NCI-H2196 treated with DMSO at 0.1 percent for 48 hours (cell line): ENCODE data around the gene TEX2.
A peak's percentile ranks its signal among the peaks of the same experiment; 100 is the strongest.

Source experiments
- DNase-seq: peaks from one replicate; lab custom pipeline; 2025; ENCODE audit not compliant: unreplicated experiment; lab: John Stamatoyannopoulos, UW

The TEX2 gene

GRCh38 chr17:64164596-64165285, 98.3 kb downstream of the TEX2 start:
- no peak for DNase-seq

DNA sequence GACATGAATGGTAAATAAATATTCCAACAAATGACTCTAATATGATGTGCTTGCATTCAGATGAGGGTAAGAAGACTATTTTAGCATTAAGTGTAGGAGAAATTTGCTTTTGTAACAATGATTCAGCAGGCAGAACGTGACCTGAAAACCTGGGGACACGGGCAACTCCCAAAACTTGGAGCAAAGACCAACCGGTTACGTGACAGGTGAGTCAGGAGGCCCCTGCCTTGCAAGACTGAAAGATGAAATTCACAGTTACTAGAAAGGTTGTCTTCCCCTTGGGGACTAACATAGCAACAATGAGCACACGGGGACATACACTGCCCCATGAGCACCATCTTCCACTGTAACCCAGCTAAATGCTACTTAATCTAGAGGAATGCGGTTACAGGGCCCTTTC, 99.6 kb downstream of the TEX2 start:
- DNase-seq = no peak

DNA sequence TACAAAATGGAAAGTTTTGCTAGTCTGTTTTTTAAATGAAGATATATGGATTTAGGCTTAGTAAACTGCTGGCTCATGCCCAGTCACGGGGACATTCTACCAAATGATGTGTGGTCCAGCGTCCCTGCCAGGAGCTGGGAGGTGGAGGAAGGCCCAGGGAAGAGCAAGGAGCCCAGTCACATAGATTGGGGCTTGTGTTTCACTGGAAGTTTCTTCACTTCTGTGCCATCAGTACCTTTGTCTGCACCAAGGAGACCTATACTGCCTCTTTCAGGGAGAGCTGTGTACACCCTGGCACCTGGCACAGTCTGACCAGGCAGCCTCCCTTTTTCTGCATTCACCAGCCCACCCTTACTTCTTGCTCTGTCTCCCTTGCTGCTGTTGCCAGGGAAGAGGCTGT, 100.5 kb downstream of the TEX2 start:
- DNase-seq = no peak

DNA sequence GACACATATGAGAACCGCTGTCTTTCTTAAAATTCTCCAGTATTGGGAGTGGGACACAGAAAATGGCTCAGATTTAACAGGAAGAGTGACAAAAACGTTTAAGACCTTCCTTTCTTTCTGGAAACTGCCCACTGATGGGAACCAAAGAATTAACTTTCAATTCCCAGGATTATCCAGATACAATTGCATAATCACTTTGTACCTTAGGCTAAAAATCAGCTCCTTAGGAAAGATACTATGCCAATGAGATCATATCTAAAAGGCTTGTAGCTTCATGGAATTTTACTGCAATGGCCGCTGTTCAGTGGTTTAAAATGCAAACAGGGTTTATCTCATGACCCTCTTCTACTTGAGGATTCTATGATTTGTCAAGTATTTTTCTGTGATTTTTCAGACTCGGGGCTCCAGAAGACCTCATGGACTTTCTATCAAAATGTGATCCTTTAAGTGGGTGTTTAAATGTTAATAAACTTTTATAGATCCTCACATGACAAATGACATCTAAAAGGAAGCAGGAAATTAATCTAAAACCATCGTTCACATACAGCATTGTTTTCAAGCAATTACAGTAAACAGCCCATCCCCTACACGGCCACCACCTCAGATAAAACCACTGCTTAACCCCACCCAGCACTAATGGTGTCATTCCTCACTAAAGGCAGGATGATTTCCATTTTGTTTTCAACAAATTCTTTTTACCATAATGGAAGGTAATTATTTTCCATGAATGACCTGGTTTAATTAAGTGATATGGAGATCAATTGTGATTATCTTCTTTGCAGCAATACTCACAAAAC, 101.5 kb downstream of the TEX2 start:
- DNase-seq = no peak

DNA sequence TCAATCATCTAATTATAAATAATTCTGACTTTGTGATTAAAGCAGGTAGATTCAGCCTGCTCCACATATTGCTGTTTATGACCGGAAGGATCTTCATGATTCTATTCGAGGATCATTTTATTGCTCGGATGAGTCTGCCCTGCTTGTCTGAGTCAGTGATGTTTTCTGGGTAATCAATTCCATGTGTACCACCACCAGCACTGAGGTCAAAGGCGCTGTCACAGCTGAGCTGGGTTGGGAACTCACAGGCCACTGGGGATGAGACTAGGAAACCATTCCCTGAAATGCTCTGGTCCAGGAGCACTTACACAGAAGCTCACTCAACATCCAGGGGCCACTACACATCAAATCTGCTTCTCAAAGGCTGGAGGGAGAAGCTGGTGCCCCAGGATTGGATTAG, 102.7 kb downstream of the TEX2 start:
- DNase-seq = no peak

- DNase-seq = no peak
Measured at GRCh38 chr17:64158831-64159590, 104.0 kb downstream of the TEX2 start.

GRCh38 chr17:64158406-64158805, 104.7 kb downstream of the TEX2 start:
- no peak for DNase-seq

GRCh38 chr17:64157669-64158180, 105.3 kb downstream of the TEX2 start:
- no peak for DNase-seq

DNA sequence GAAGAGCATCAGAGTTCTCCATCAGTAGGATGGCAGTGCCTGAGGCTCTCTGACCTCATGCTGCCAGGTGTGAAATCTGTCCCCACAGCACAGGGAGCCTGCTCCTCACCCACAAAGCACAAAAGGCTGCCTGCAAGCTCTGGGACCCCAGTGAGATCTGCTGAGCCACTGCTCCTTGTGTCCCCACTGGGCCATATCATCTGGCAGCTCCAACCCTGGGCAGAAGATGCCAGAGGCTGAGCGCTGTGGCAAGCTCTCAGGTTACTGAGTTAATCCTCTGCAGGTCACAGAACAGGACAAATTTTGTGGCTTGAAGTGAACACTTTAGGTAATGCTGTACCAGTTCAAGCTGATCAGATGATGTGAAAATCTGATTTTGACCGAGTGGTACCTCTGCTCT, 106.4 kb downstream of the TEX2 start:
- no peak for DNase-seq

- DNase-seq = peak; percentile 41
Measured at GRCh38 chr17:64155751-64156544, 107.1 kb downstream of the TEX2 start.

- DNase-seq = no peak
Measured at GRCh38 chr17:64155129-64155528, 107.9 kb downstream of the TEX2 start.

DNA sequence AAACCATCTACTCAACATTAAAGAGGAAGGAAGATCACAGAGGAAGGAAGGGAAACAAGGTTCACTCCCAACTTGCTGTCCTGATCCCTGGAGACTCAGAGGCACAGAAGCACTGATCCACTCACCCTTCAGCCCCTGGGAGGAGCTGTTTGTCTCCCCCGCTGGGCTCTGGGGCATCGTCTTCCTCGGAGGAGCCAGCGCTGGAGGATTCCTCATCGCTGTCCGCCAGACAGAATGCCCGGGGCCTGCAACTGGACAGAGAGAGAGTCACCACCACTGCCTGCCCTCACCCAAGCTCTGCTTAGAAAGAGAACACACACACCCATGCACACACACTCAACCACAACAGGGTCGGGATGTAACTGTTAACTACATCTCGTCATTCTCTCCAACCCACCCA, 108.3 kb downstream of the TEX2 start:
- DNase-seq = no peak

DNA sequence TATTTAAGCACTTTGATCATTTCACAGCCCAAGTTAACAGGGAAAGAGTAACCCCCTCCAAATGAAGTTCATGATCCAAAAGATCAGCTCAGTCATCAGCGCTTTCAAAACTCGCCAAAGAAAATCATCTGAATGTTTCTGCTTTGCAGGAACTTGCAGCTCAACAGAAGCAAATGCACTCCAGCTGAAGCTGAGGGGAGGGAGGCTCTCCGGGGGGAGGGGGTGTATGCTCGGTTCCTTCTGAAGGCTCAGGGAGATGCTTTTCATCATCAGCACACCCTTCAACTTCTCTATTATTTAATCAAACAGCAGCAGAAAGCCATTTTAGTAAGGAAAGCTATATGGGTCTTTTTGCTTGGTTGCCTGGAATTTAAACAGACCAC, 108.8 kb downstream of the TEX2 start:
- DNase-seq = no peak

DNA sequence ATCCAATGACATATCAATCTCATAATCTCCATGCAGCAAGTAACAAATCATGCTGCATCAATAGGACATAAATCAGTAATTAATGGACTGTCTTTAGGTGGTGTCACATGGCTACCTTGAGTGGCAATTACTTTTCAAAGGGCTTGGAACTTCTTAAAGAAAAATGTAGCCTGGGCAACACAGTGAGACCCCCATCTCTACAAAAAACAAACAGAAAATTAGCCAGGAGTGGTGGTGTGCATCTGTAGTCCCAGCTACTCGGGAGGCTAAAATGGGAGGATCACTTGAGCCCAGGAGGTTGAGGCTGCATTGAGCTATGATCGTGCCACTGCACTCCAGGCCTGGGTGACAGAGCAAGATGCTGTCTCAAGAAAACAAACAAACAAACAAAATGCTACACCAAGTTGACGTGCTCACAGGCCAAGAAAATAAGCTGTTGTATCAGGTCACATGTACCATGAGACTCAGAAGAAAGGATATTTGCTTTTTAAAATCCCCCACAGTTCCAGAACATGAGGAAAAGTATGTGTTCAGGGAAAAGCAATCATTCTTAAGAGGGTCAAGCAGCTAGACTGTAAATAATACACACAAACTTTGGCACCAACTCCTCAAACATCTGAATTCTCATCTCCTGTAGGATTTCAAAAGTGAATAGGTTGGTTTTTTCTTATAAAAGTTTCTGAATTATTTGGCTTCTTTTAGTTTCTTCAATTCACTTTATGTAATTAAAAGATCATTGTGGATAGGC, 109.3 kb downstream of the TEX2 start:
- no peak for DNase-seq

DNA sequence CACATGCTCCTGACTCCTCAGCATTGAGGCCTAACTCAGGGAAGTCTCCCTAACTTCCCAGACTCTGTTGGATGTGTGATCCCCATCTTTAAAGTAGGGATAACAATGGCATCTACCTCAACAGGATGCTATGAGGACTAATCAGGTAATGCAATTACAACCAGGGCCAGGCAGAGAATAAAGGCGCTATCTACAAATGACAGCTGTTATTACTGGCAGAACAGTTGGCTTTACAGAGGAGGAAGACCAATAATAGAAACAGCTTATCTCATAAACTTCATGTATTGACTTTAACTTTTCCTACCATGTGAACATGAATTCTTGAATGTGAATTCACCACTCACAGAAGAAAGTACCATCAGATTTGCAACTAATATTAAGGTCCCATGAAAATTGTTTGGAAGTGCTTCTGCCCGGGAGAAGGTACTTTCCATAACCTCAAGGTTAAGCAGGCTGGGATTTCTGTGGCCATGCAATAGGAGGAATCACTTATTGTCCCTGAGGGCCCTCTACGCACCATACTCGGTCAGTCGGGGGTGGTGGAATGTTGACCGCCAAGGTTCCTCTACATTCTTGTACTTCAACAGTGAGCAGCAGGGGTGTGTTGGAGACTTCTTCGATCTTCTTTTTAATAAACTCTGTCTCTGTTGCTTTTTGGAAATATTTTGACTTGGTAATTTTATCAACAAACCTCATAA, 110.5 kb downstream of the TEX2 start:
- DNase-seq = no peak

- DNase-seq = no peak
Measured at GRCh38 chr17:64151016-64151368, 112.1 kb downstream of the TEX2 start.

- DNase-seq = no peak
Measured at GRCh38 chr17:64150237-64151015, 112.6 kb downstream of the TEX2 start.

DNA sequence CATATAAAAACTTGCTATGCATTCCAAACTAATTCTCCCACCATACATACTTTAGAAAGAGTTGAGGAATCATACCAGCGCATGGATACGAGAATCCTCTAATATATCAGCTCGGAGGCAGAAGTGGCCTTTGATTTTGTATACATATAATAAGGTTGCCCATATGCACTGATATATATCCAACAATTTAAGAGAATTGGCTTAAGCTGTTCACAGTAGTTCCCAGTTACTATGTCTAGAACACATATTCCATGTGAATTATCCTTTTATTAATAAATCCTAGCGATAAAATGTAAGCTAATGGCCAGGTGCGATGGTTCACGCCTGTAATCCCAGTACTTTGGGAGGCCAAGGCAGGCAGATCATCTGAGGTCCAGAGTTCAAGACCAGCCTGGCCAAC, 113.9 kb downstream of the TEX2 start:
- DNase-seq = no peak

GRCh38 chr17:64148699-64149098, 114.4 kb downstream of the TEX2 start:
- DNase-seq = no peak
